Endothelial cell of umbilical vein (primary cell): ENCODE data around the gene EXOSC5. TPM values are rescaled to one million over a fixed set of nuclear protein-coding genes. Genes with fewer than 3 reads are reported as not detected.

Experiments used
- BruUV-seq: library from RNA; stranded (reverse); fragments of 400-500 nt; replicated peaks from 2 replicates; lab custom pipeline; 2021; lab: Mats Ljungman, UMichigan
- CTCF ChIA-PET: fragments of 300-600, 350-600 bp; sonication (Branson Sonifier 250); formaldehyde crosslinking; loops from one replicate; lab custom pipeline; 2021; ENCODE audit warnings: antibody characterized with exemption, inconsistent platforms; lab: Charles Lee
- POLR2A ChIA-PET: fragments of 300-600, 350-600 bp; sonication (Branson Sonifier 250); formaldehyde crosslinking; loops from one replicate; lab custom pipeline; 2021; ENCODE audit warnings: antibody characterized with exemption, inconsistent platforms; lab: Charles Lee
- DNase-seq: peaks from one replicate; pipeline ENCODE4 v3.0.0-alpha.2; 2011; ENCODE audit warnings: low read depth, low spot score
- FAIRE-seq: peaks from 2 replicates; lab custom pipeline; 2011; peaks lifted over from hg19 to GRCh38; lab: Jason Lieb, UNC
- H2AFZ ChIP-seq: 2 replicates; pipeline ENCODE4 v1.6.0; 2012; ENCODE audit warnings: low read depth, low read length, control low read depth, inconsistent platforms
- H3K27ac ChIP-seq: 2 replicates; pipeline ENCODE4 v1.5.1; 2011; ENCODE audit warnings: low read depth, mild to moderate bottlenecking, control low read depth, low read length, moderate library complexity; ENCODE audit not compliant: insufficient read depth
- H3K27me3 ChIP-seq, 2 experiments: 2 replicates each; pipeline versions ENCODE4 v1.6.0 to v1.6.1; 2011; ENCODE audit warnings: low read length in 2 of 2, mixed read lengths in 1 of 2; ENCODE audit not compliant: control insufficient read depth in 2 of 2, insufficient read depth in 2 of 2
- H3K36me3 ChIP-seq, 2 experiments: 2 replicates in 1 of 2; 3 replicates in 1 of 2; pipeline ENCODE4 v1.5.1; 2011; ENCODE audit warnings: low read length in 2 of 2, mild to moderate bottlenecking in 1 of 2, moderate library complexity in 1 of 2; ENCODE audit not compliant: control insufficient read depth in 2 of 2, insufficient read depth in 2 of 2; ENCODE audit errors: extremely low read depth in 1 of 2
- H3K4me1 ChIP-seq: 3 replicates; pipeline ENCODE4 v1.5.1; 2011; ENCODE audit warnings: mild to moderate bottlenecking, low read length; ENCODE audit not compliant: control insufficient read depth, insufficient read depth; ENCODE audit errors: extremely low read depth
- H3K4me2 ChIP-seq: 2 replicates; pipeline ENCODE4 v1.6.1; 2011; ENCODE audit warnings: low read length, control low read depth, mixed read lengths; ENCODE audit not compliant: insufficient read depth
- H3K4me3 ChIP-seq, 3 experiments: fragments of 200-600 bp in 1 of 3; sonication (generic), shearing (Covaris generic) in 1 of 3; replicated peaks in 1 of 3; 2 replicates each; pipeline ENCODE4 v1.5.1; 2011 to 2016; ENCODE audit warnings: control low read depth in 3 of 3, low read length in 3 of 3, mild to moderate bottlenecking in 2 of 3, inconsistent platforms in 1 of 3, low read depth in 1 of 3, moderate library complexity in 1 of 3; ENCODE audit not compliant: insufficient read depth in 1 of 3
- H3K79me2 ChIP-seq: 2 replicates; pipeline ENCODE4 v1.6.0; 2012; ENCODE audit warnings: low read length, inconsistent platforms; ENCODE audit not compliant: control insufficient read depth, insufficient read depth
- H3K9ac ChIP-seq: replicated peaks from 2 replicates; pipeline ENCODE3; 2011; ENCODE audit warnings: low read length, control low read depth; ENCODE audit not compliant: insufficient read depth; ENCODE audit errors: extremely low read depth
- H3K9me1 ChIP-seq: replicated peaks from 3 replicates; pipeline ENCODE4 v1.6.0; 2011; ENCODE audit warnings: mild to moderate bottlenecking, low read length; ENCODE audit not compliant: control insufficient read depth, insufficient read depth; ENCODE audit errors: extremely low read depth
- H3K9me3 ChIP-seq: replicated peaks from 2 replicates; pipeline ENCODE4 v1.5.1; 2012; ENCODE audit warnings: low read length, inconsistent platforms; ENCODE audit not compliant: control insufficient read depth, insufficient read depth
- H4K20me1 ChIP-seq: replicated peaks from 2 replicates; pipeline ENCODE3; 2011; ENCODE audit warnings: mild to moderate bottlenecking, low read length; ENCODE audit not compliant: control insufficient read depth, insufficient read depth; ENCODE audit errors: extremely low read depth
- EZH2 ChIP-seq: IDR thresholded peaks from 2 replicates; pipeline ENCODE4 v1.6.1; 2012; ENCODE audit warnings: borderline replicate concordance, low read depth, mild to moderate bottlenecking, moderate library complexity, low read length, inconsistent platforms; ENCODE audit not compliant: severe bottlenecking
- FOS ChIP-seq: IDR thresholded peaks from 2 replicates; pipeline ENCODE4 v1.6.1; 2011; ENCODE audit warnings: mild to moderate bottlenecking, low read length, moderate library complexity, borderline replicate concordance; ENCODE audit not compliant: insufficient read depth
- GATA2 ChIP-seq: IDR thresholded peaks from 2 replicates; pipeline ENCODE4 v1.7.0; 2011; ENCODE audit warnings: low read depth, mild to moderate bottlenecking, moderate library complexity, mixed read lengths, low read length; ENCODE audit not compliant: insufficient read length, insufficient read depth
- JUN ChIP-seq: IDR thresholded peaks from 2 replicates; pipeline ENCODE4 v1.6.1; 2011; ENCODE audit warnings: borderline replicate concordance, low read depth; ENCODE audit not compliant: insufficient read length, insufficient read depth
- MAX ChIP-seq: IDR thresholded peaks from 2 replicates; pipeline ENCODE4 v1.6.1; 2011; ENCODE audit not compliant: insufficient read depth, insufficient read length
- MYC ChIP-seq: IDR thresholded peaks from one replicate; pipeline ENCODE4 v1.6.1; 2011; ENCODE audit warnings: mild to moderate bottlenecking, low read depth, low read length
- POLR2A ChIP-seq: IDR thresholded peaks from 2 replicates; pipeline ENCODE4 v1.6.1; 2012; ENCODE audit warnings: low read depth, mild to moderate bottlenecking, control low read depth, low read length
- POLR2AphosphoS5 ChIP-seq: IDR thresholded peaks from 2 replicates; pipeline ENCODE4 v1.6.1; 2012; ENCODE audit warnings: low read depth, mild to moderate bottlenecking, control low read depth, low read length, moderate library complexity; ENCODE audit not compliant: insufficient read depth
- dilution Hi-C: fragments of 300-500 bp; cut with MboI; formaldehyde crosslinking; loops from one replicate; pipeline ENCODE4 v1.15.0; 2019; ENCODE audit warnings: low sequenced_read_pairs; ENCODE audit not compliant: extremely low pct_ligation_motif_present
- intact Hi-C: fragments of 100-400 bp; cut with micrococcal nuclease; formaldehyde crosslinking; loops from one replicate; pipeline ENCODE4 v1.10.0; 2022
- polyA plus RNA-seq, 4 experiments: library from polyadenylated mRNA; depleted of rRNA in 3 of 4; stranded (reverse) in 3 of 4; unstranded in 1 of 4; fragments of >200 nt; gene quantifications; 2 replicates each; pipeline versions ENCODE4 v1.2.1 to v1.2.3, GENCODE V29; 2011 to 2012; ENCODE audit warnings: missing spikeins in 1 of 4
- total RNA-seq: library from RNA; stranded (reverse); gene quantifications from 2 replicates; pipeline ENCODE4 v1.2.3, GENCODE V29; 2021
- TF ChIP-seq, protein P1 (sequence below), 2 donors: IDR thresholded peaks; 1 replicate in 1 of 2; 2 replicates in 1 of 2; pipeline ENCODE4 v1.5.1; 2011; ENCODE audit warnings: low read length in 2 of 2, mild to moderate bottlenecking in 2 of 2, moderate library complexity in 2 of 2, control low read depth in 1 of 2, inconsistent platforms in 1 of 2, low read depth in 1 of 2; ENCODE audit not compliant: insufficient read depth in 1 of 2; ENCODE audit errors: extremely low read depth in 1 of 2

EXOSC5 gene
- total and polyA plus RNA-seq, 2 donors (not counting 3 experiments of a cell fraction or from before 2014, with no cell fraction given) = 14.0 to 20.9 TPM

DNA sequence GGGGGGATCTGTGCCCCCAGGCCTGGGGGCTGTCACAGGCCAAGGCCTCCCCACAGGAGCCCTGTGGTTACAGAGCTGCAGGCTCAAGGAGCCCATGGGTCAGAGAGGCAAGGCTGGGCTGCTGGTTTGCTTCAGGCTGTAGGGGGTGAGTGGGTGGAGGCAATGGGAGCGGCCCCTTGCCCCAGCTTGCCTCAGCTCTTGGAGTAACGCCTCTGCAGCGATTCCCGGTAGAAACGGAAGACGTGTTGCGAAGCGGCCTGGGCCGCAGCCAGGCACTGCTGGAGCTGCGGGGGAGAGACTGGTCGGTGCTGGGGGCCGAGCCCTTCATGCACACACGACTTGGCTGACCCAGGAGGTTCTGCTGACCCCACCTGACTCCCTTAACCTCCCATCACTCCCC is 10.7 kb downstream of the EXOSC5 start:
- no peak overlapping the region for H3K4me2 ChIP-seq
- FAIRE-seq (no peak), DNase-seq (no peak)
- CTCF ChIA-PET = interaction anchor here (0.6 to 1.8 kb wide), 2 partner anchors 33 to 64 kb away, joined by 3 to 7 read pairs; partner anchors contain the start of gene TGFB1
- no peaks in the 10 kb centered on the region for H4K20me1 ChIP-seq
- H3K36me3 ChIP-seq = peaks cover 3 to 12% of the 10 kb centered on the region in 2 experiments
- POLR2A ChIA-PET = no interaction called here
- intact Hi-C loops (no loop called here), dilution Hi-C loops (no loop called here)
- H3K4me3 ChIP-seq = no peak overlapping the region
- H3K9me3 ChIP-seq = no peaks in the 10 kb centered on the region
- no peak overlapping the region for H2AFZ ChIP-seq
- TF ChIP-seq POLR2AphosphoS5 (no peak), MAX (no peak), JUN (no peak), POLR2A (no peak), MYC (no peak), GATA2 (no peak), EZH2 (no peak), FOS (no peak)
- TF ChIP-seq, protein P1, sequence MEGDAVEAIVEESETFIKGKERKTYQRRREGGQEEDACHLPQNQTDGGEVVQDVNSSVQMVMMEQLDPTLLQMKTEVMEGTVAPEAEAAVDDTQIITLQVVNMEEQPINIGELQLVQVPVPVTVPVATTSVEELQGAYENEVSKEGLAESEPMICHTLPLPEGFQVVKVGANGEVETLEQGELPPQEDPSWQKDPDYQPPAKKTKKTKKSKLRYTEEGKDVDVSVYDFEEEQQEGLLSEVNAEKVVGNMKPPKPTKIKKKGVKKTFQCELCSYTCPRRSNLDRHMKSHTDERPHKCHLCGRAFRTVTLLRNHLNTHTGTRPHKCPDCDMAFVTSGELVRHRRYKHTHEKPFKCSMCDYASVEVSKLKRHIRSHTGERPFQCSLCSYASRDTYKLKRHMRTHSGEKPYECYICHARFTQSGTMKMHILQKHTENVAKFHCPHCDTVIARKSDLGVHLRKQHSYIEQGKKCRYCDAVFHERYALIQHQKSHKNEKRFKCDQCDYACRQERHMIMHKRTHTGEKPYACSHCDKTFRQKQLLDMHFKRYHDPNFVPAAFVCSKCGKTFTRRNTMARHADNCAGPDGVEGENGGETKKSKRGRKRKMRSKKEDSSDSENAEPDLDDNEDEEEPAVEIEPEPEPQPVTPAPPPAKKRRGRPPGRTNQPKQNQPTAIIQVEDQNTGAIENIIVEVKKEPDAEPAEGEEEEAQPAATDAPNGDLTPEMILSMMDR (IDR thresholded peaks at IDR 0.05; ENCODE audit: extremely low read depth in 1 of 2, insufficient read depth in 1 of 2, low read depth in 1 of 2, low read length in 2 of 2) = no peak
- BruUV-seq = no TSS peak
- no peak overlapping the region for H3K27ac ChIP-seq
- no peaks in the 10 kb centered on the region for H3K9me1 ChIP-seq
- H3K27me3 ChIP-seq = no peaks in the 10 kb centered on the region
- no peak overlapping the region for H3K9ac ChIP-seq
- no peaks in the 10 kb centered on the region for H3K79me2 ChIP-seq
- no peaks in the 10 kb centered on the region for H3K4me1 ChIP-seq
